NOMO-1 (cell line): ENCODE data around the gene PARP11.

Source experiments
- DNase-seq, 2 experiments: peaks; one replicate each; lab custom pipeline; 2025; ENCODE audit not compliant: unreplicated experiment in 2 of 2; lab: John Stamatoyannopoulos, UW

PARP11 gene, protein sequence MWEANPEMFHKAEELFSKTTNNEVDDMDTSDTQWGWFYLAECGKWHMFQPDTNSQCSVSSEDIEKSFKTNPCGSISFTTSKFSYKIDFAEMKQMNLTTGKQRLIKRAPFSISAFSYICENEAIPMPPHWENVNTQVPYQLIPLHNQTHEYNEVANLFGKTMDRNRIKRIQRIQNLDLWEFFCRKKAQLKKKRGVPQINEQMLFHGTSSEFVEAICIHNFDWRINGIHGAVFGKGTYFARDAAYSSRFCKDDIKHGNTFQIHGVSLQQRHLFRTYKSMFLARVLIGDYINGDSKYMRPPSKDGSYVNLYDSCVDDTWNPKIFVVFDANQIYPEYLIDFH

DNA sequence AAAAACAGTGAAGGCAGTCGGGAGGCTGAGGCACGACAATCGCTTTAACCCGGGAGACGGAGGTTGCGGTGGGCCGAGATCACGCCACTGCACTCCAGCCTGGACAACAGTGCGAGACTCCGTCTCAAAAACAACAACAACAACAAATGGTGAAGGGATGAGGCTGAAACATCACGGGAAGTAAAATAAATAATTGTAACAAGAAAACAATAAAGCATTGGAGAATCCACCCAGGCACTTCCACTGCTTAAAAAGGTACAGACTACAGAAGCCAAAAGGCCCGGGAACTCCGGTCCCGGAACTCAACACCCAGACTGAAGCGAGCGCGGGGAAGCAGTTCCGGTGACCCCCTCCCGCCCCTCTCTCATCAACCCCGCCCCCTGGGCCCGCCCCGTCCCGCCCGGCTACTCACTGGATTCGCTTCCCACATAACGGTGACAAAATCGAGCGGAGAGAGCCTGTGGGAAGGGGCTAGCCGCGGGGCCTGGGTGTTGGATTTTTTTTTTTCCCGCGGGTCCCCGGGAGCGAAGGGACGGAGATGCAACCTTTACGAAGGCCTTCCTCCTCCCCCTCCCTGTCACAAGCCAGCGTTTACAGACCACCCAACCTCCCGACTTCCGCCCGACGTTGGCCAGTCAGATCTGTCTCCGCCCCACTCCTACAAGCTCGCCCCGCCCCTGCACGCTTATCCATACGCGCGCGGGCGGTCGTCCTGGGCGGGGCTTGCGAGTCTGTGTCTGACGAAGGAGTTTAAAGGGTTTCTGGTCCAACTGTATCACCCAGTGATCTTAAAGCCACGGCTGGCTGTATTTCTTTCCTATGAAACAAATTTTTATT is at the start of gene PARP11:
Gene PARP11 (minus strand): TSS at position 600 of the 837 bp plus-strand sequence. CDS start 170 bp downstream, at position 430.
- DNase-seq = peak; percentile 95 to 97

DNA sequence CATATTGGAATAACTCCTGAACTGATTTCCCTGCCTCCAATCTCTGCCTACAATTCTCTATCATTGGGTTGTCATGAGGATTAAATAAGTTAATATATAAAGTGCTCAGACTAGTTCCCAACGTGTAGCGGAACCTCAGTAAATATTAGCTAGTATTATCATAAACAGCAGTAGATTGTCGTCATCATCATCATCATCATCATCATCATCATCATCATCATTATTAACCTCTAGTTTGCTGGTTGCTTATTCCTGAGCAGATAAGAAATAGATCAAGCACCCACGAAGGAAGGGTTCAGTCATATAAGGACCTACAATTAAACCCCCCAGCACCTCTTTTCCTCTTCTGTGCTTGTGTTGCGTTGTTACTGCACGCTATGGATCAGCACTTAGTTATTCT is 48.8 kb upstream of the PARP11 start:
- DNase-seq = no peak

DNA sequence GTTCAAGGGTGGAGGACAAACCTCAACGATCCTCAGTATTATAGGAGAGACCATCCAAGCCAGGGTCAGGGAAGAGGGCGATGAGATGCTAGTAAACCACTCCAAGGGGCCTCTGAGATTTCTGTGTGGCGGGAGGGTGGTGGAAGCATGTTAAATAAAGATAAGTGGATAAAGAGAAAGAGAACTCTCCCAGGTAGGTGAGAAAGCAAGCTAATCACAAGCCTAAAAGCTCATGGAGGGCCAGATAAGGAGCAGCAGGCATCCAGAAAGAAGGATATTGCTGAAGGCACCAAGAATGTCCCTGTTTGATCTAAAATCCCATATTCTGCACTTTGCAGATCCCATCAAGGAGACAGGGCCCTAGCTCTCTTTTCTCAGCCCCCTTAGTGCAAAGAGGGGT is 48.3 kb upstream of the PARP11 start:
- DNase-seq = no peak

DNA sequence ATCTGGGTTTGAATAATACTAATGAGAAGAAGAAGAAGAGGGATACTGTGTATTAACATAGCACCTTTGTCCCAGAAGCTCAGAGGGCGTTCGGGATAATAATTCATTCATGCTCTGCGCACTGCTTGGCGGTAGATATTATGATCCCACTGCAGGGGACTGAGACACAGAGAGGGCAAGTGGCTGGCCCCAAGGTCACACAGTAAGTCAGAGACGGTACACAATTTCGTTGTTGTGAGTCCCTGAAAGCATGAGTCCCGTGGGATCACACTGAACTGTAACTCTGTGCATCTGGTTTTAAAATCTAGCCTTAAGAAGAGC is 47.9 kb upstream of the PARP11 start:
- no peak for DNase-seq

GRCh38 chr12:3920351-3921150 is 47.4 kb upstream of the PARP11 start:
- no peak for DNase-seq

- no peak for DNase-seq
These were observed 40.1 kb upstream of the PARP11 start for GRCh38 chr12:3913278-3913677.

GRCh38 chr12:3912863-3913262 is 39.7 kb upstream of the PARP11 start:
- DNase-seq = no peak

GRCh38 chr12:3911409-3911808 is 38.2 kb upstream of the PARP11 start:
- no peak for DNase-seq

DNA sequence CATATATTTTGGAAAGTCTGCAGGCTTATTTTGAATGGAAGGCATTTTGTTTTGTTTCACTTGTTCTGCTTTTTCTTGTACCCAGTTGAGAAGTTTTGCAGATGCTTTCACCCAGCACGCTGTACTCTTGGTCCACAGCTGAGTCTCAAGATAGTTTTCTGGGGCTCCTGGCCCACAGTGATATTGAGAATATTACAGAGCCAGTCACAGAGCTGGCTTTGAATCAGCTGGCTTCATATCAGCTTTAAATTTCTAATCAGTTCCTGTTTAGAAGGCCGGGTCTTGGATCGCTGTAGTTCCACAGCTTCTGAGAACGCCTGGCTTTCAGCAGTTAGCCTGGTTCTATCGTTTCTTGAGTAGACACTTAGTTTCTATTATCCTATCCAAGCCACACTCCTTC is 32.5 kb upstream of the PARP11 start:
- DNase-seq = no peak

DNA sequence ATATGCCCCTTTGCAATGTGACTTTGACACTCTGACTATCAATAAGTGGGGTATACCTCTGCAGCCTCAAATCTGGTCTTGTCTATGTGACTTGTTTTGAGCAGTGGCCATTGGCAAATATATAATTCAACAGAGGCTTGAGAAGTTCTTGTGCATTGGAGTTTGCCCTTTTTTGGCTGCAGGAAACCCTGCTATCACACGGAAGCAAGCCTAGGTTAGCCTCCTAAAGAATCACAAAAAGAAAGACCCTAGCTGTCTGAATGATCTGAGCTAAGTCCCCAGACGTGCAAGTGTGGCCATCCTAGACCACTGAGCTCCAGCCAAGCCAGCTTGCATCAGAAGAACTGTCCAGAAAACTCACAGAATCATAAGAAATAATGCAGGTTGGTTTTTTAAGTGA is 31.8 kb upstream of the PARP11 start:
- no peak for DNase-seq

GRCh38 chr12:3902921-3903320 is 29.7 kb upstream of the PARP11 start:
- DNase-seq = no peak

DNA sequence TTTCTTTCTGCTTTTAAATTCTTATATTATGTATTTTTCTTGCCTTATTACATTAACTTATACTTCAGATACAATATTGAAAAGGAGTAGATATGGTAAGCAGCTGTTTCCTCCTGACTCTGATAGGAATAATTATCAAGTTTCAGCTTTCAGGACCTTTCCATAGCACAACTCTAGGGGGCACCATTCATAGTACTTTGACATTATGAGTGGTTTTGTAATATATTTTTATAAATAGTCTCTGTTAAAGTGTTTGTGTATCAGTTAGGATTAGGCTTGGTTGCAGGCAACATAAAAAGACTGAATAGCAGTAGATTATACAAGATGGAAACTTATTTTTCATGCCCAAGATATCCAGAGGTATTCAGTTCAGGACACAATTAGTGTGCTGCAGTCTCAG is 27.9 kb upstream of the PARP11 start:
- DNase-seq = no peak

DNA sequence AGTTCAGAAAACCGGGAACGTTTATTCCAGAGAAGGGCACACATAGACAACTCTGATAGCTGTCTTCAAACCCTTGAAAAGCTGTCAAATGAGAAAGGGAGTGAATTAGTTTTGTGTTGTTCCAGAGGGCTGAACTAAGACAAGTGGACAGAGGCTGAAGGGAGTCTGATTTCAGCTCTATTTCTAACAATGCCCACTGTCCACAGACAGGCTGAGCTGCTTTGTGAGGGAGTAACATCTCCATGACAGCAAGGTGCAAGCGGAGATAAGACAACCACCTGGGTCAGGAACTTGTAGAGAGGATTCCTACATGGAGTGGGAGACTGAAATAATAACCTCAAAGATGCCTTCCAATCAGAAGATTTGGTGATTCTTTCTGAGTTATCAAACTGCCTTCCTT is 25.6 kb upstream of the PARP11 start:
- no peak for DNase-seq

GRCh38 chr12:3897371-3897971 is 24.3 kb upstream of the PARP11 start:
- peak in 1 of 2 experiments; percentile 17 for DNase-seq

- peak; percentile 71 to 80 for DNase-seq
These were observed 23.7 kb upstream of the PARP11 start for GRCh38 chr12:3896801-3897351.

DNA sequence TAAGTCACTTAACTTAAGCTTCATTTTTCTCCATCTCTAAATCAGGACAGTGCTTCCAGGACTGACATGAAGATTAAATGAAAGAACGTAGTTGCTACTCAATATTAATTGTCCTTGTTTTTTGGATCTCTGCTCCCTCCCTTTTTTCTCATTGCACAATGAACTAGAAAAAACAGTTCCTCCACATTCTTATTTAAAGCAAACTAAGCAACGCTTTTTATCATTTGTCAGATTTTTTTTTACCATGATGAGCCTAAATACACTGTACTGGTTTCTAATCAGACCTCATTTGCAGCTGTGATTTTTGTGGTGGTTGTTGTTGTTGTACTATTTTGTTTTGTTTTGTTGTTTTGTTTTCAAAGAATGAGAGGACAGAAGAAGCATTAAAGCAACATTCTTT is 23.2 kb upstream of the PARP11 start:
- DNase-seq = no peak

DNA sequence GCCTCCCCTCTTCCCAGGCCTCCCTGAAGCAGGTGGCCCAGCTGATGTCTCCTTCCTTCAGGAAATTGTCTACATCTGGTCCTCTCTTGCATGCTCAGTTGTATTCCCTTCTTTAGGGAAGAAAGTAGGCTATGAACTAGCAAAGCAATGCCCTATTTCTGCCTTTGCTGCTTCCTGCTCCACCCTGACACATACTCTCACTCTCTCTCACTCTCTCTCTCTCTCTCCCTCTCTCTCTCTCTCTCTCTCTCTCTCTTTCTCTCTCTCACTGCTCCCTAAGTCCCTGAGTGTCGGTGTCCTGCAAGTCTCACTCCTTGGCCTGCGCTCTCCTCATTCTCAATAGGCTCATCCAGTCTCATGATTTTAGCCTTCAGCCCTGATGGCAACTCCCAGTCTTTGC is 19.4 kb upstream of the PARP11 start:
- DNase-seq = no peak

- no peak for DNase-seq
These were observed 18.0 kb upstream of the PARP11 start for GRCh38 chr12:3891201-3891600.

- peak; percentile 16 to 35 for DNase-seq
These were observed 15.5 kb upstream of the PARP11 start for GRCh38 chr12:3888659-3889058.

- DNase-seq = peak in 1 of 2 experiments; percentile 28
These were observed 12.3 kb upstream of the PARP11 start for GRCh38 chr12:3885277-3886094.
